Fibroblast of pulmonary artery (primary cell): Measurements from ENCODE around the gene CCL21.

Experiments used
- DNase-seq: peaks from one replicate; pipeline ENCODE4 v3.0.0-alpha.2; 2010; ENCODE audit warnings: low read depth
- H3K4me3 ChIP-seq: replicated peaks from 2 replicates; pipeline ENCODE4 v1.5.1; 2011; ENCODE audit warnings: low read depth, mild to moderate bottlenecking, control low read depth, low read length, moderate library complexity
- TF ChIP-seq, protein P1 (sequence below): IDR thresholded peaks from 2 replicates; pipeline ENCODE4 v1.5.1; 2011; ENCODE audit warnings: mild to moderate bottlenecking, control low read depth, low read length, inconsistent platforms; ENCODE audit errors: missing control alignments

Gene CCL21

DNA sequence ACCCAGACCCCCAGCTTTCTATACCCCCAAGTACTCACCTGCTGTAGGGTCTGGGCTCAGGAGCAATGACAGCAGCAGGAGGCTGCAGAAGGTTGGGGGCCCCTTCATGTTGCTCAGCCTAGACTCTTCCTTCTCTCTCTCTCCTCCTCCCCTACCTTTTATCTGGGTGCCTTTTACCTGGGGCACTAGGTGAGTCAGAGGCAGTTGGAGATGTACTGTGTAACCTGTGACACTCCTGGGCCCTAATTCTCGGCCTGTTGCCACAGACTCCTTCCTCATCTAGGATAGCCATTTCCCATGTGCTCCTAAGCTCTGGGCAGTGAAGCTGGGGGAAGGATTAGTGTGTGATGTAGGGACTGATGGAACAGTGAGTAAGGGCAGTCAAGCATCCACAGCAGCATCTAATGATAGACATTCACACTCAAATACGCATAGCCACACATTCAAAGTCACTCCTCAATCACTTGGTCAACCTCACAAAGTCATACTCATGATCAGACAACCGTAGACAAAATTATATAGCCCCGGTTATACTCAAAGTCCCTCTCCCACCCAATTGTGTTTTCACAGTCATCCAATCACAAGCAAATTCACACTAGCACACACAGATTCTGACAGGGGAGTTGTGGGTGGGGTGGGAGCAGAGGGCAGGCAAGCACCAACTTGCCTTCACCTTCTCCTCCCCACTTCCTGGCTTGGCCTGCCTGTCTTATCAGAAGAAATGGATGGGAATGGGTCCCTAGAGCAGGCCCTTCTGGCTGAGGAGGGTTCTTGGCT lies 47.2 kb downstream of the CCL21 start, which contains the start of gene CCL27:
Gene CCL27, minus strand, starts transcription at position 132 of the 777 bp plus-strand sequence. Its CDS starts 24 bp downstream, at position 108.
- TF ChIP-seq, protein P1, sequence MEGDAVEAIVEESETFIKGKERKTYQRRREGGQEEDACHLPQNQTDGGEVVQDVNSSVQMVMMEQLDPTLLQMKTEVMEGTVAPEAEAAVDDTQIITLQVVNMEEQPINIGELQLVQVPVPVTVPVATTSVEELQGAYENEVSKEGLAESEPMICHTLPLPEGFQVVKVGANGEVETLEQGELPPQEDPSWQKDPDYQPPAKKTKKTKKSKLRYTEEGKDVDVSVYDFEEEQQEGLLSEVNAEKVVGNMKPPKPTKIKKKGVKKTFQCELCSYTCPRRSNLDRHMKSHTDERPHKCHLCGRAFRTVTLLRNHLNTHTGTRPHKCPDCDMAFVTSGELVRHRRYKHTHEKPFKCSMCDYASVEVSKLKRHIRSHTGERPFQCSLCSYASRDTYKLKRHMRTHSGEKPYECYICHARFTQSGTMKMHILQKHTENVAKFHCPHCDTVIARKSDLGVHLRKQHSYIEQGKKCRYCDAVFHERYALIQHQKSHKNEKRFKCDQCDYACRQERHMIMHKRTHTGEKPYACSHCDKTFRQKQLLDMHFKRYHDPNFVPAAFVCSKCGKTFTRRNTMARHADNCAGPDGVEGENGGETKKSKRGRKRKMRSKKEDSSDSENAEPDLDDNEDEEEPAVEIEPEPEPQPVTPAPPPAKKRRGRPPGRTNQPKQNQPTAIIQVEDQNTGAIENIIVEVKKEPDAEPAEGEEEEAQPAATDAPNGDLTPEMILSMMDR = no peak
- DNase-seq = no peak

DNA sequence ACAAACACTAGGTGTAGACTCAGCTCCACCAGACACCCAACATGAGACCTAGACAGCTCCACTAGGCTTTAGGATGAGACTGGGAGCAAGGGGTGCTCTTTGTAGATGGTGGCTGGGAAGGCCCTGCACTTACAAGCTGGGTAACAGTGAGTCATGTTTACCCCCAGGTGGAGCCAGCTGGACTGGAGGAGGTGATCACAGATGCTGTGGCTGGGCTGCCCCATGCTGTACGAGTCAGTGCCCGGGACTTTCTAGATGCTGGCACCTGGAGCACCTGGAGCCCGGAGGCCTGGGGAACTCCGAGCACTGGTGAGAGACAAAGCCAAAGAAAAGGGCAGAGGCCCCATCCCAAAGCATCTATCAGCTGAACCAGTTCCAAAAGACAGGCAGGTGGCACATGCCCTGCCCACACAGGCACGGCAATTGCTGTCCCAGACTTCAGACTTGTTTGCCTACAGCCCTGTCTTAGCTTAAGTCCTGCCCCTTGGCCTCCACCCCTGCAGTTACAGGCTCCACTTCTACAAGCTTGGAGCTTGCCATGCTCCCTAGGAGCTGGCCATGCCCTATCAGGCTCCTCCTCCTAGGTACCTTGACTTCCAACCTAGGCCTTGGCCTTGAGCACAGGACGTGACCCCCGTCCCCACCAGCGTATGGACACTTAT lies 50.2 kb downstream of the CCL21 start:
- no peak for DNase-seq
- TF ChIP-seq, protein P1 = no peak
- no peak overlapping the region for H3K4me3 ChIP-seq

More for the DNA sequence above, 47.2 kb downstream of the CCL21 start, which contains the start of gene CCL27:
- no peak within 1 kb of the TSS for H3K4me3 ChIP-seq
